Stomach (tissue), 4 donors: ENCODE data around the gene HELZ2.

ENCODE experiments used
- EP300 ChIP-seq: sonication (generic); formaldehyde crosslinking; IDR thresholded peaks from one replicate; pipeline ENCODE4 v1.6.1; 2017; ENCODE audit warnings: antibody characterized with exemption
- POLR2A ChIP-seq, 4 donors: fragments of 450-650 bp; IDR thresholded peaks; one replicate each; pipeline ENCODE4 v1.6.1; 2016; ENCODE audit warnings: antibody characterized with exemption in 4 of 4, control low read depth in 2 of 4, mild to moderate bottlenecking in 1 of 4, moderate library complexity in 1 of 4
- POLR2AphosphoS5 ChIP-seq, 3 donors: sonication (generic); formaldehyde crosslinking; IDR thresholded peaks; one replicate each; pipeline ENCODE4 v1.6.1; 2016; ENCODE audit warnings: antibody characterized with exemption in 3 of 3
- TF ChIP-seq, protein P1 (sequence below), 7 experiments: fragments of 450-650 bp in 4 of 7; fragments of 200-600 bp in 3 of 7; sonication (generic) in 3 of 7; IDR thresholded peaks; one replicate each; pipeline ENCODE4 v1.5.1; 2016 to 2019; ENCODE audit warnings: antibody characterized with exemption in 7 of 7, control low read depth in 2 of 7, mild to moderate bottlenecking in 1 of 7

DNA sequence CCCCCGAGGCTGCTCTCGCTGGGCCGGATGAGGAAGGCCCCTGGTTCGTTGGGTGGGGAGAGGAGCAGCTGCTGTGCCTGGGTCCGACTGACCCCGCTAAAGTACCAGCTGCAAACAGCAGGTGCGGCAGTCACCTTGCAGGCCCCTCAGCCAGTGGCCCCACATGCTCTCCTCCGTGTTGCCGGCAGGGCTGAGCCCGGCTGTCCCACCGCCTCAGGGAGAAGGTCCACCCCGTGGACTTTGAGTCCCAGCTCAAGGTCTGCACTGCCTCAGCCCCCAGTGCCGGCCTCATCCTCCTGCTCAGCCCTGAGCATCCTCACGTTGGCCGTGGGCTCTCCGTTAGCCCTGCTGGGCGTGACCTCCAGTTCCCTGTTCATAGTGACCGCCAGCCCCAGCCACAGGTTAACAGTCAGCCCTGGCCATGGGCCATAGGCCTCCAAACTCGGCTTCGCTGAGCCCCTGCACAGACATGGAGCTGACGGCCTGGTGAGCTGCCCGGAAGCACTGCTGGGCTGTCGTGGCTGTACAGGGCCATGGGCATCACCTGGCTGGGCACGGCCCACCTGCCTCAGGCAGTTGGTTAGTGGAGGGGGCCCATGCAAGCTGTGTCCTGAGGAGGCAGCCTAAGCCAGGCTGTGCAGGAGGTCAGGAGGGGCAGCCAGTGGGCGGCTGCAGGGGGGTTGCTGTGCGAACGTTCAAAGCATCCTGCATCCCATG lies 29.6 kb downstream of the HELZ2 start:
- TF ChIP-seq, protein P1, sequence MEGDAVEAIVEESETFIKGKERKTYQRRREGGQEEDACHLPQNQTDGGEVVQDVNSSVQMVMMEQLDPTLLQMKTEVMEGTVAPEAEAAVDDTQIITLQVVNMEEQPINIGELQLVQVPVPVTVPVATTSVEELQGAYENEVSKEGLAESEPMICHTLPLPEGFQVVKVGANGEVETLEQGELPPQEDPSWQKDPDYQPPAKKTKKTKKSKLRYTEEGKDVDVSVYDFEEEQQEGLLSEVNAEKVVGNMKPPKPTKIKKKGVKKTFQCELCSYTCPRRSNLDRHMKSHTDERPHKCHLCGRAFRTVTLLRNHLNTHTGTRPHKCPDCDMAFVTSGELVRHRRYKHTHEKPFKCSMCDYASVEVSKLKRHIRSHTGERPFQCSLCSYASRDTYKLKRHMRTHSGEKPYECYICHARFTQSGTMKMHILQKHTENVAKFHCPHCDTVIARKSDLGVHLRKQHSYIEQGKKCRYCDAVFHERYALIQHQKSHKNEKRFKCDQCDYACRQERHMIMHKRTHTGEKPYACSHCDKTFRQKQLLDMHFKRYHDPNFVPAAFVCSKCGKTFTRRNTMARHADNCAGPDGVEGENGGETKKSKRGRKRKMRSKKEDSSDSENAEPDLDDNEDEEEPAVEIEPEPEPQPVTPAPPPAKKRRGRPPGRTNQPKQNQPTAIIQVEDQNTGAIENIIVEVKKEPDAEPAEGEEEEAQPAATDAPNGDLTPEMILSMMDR (IDR thresholded peaks at IDR 0.05): no peak
- TF ChIP-seq POLR2A (IDR thresholded peaks at IDR 0.05) (no peak), EP300 (no peak), POLR2AphosphoS5 (IDR thresholded peaks at IDR 0.05) (no peak)
